Measurements from ENCODE around the gene DOLK.
"Not testable (repeated sequence)": the region's sequence is repeated elsewhere in the genome, so short reads cannot be mapped to it uniquely, and the experiment has no call there.

The DOLK gene

GRCh38 chr9:128947527-128948301 lies at the start of gene DOLK, which contains the start of gene NUP188:
Gene DOLK, minus strand, starts transcription at chr9:128947603. Its CDS starts 300 bp downstream, at chr9:128947303.
Gene NUP188, plus strand, starts transcription at chr9:128947699. Its CDS starts 21 bp downstream, at chr9:128947720.
- peak; percentile 91 for DNase-seq (ENCODE audit: low spot score)

- DNase-seq (ENCODE audit: low spot score): peak; percentile 93
These were observed 48.4 kb upstream of the DOLK start for GRCh38 chr9:128995791-128996190.

GRCh38 chr9:128992995-128993394 lies 45.6 kb upstream of the DOLK start:
- DNase-seq (ENCODE audit: low spot score): peak; percentile 86

GRCh38 chr9:128987805-128988204 lies 40.4 kb upstream of the DOLK start:
- no peak for DNase-seq (ENCODE audit: low spot score)

GRCh38 chr9:128986671-128987070 lies 39.3 kb upstream of the DOLK start:
- DNase-seq (ENCODE audit: low spot score): no peak

- no peak for DNase-seq (ENCODE audit: low spot score)
These were observed 36.1 kb upstream of the DOLK start for GRCh38 chr9:128983536-128983935.

- DNase-seq (ENCODE audit: low spot score): no peak
These were observed 31.7 kb upstream of the DOLK start for GRCh38 chr9:128979111-128979510.

GRCh38 chr9:128972956-128973355 lies 25.6 kb upstream of the DOLK start:
- no peak for DNase-seq (ENCODE audit: low spot score)

- no peak for DNase-seq (ENCODE audit: low spot score)
These were observed 22.1 kb upstream of the DOLK start for GRCh38 chr9:128969491-128969890.

- DNase-seq (ENCODE audit: low spot score): not testable (repeated sequence)
These were observed 14.0 kb upstream of the DOLK start for GRCh38 chr9:128961403-128961802.

GRCh38 chr9:128947277-128947526 lies 201 bp downstream of the DOLK start:
- no peak for DNase-seq (ENCODE audit: low spot score)

GRCh38 chr9:128946571-128947276 lies 679 bp downstream of the DOLK start:
- DNase-seq (ENCODE audit: low spot score): no peak

- no peak for DNase-seq (ENCODE audit: low spot score)
These were observed 1.5 kb downstream of the DOLK start for GRCh38 chr9:128945798-128946501.

GRCh38 chr9:128944966-128945365 lies 2.4 kb downstream of the DOLK start:
- not testable (repeated sequence) for DNase-seq (ENCODE audit: low spot score)

- no peak for DNase-seq (ENCODE audit: low spot score)
These were observed 3.4 kb downstream of the DOLK start for GRCh38 chr9:128943832-128944620.

- DNase-seq (ENCODE audit: low spot score): no peak
These were observed 6.3 kb downstream of the DOLK start for GRCh38 chr9:128940946-128941755.

GRCh38 chr9:128940271-128940921 lies 7.0 kb downstream of the DOLK start:
- DNase-seq (ENCODE audit: low spot score): no peak

GRCh38 chr9:128937310-128938165 lies 9.9 kb downstream of the DOLK start:
- DNase-seq (ENCODE audit: low spot score): no peak

- DNase-seq (ENCODE audit: low spot score): no peak
These were observed 11.1 kb downstream of the DOLK start for GRCh38 chr9:128936171-128936865.

All from pons (tissue), 1 donor.